Endothelial cell of umbilical vein (primary cell): ENCODE measurements around the gene WDR37. TPM values are rescaled to one million over a fixed set of nuclear protein-coding genes. Genes with fewer than 3 reads are reported as not detected.

Experiments used
- BruUV-seq: library from RNA; stranded (reverse); fragments of 400-500 nt; replicated peaks from 2 replicates; lab custom pipeline; 2021; lab: Mats Ljungman, UMichigan
- CTCF ChIA-PET: fragments of 300-600, 350-600 bp; sonication (Branson Sonifier 250); formaldehyde crosslinking; loops from one replicate; lab custom pipeline; 2021; ENCODE audit warnings: antibody characterized with exemption, inconsistent platforms; lab: Charles Lee
- POLR2A ChIA-PET: fragments of 300-600, 350-600 bp; sonication (Branson Sonifier 250); formaldehyde crosslinking; loops from one replicate; lab custom pipeline; 2021; ENCODE audit warnings: antibody characterized with exemption, inconsistent platforms; lab: Charles Lee
- DNase-seq: peaks from one replicate; pipeline ENCODE4 v3.0.0-alpha.2; 2011; ENCODE audit warnings: low read depth, low spot score
- FAIRE-seq: peaks from 2 replicates; lab custom pipeline; 2011; peaks lifted over from hg19 to GRCh38; lab: Jason Lieb, UNC
- H2AFZ ChIP-seq: 2 replicates; pipeline ENCODE4 v1.6.0; 2012; ENCODE audit warnings: low read depth, low read length, control low read depth, inconsistent platforms
- H3K27ac ChIP-seq: 2 replicates; pipeline ENCODE4 v1.5.1; 2011; ENCODE audit warnings: low read depth, mild to moderate bottlenecking, control low read depth, low read length, moderate library complexity; ENCODE audit not compliant: insufficient read depth
- H3K27me3 ChIP-seq, 2 experiments: 2 replicates each; pipeline versions ENCODE4 v1.6.0 to v1.6.1; 2011; ENCODE audit warnings: low read length in 2 of 2, mixed read lengths in 1 of 2; ENCODE audit not compliant: control insufficient read depth in 2 of 2, insufficient read depth in 2 of 2
- H3K36me3 ChIP-seq, 2 experiments: 2 replicates in 1 of 2; 3 replicates in 1 of 2; pipeline ENCODE4 v1.5.1; 2011; ENCODE audit warnings: low read length in 2 of 2, mild to moderate bottlenecking in 1 of 2, moderate library complexity in 1 of 2; ENCODE audit not compliant: control insufficient read depth in 2 of 2, insufficient read depth in 2 of 2; ENCODE audit errors: extremely low read depth in 1 of 2
- H3K4me1 ChIP-seq: 3 replicates; pipeline ENCODE4 v1.5.1; 2011; ENCODE audit warnings: mild to moderate bottlenecking, low read length; ENCODE audit not compliant: control insufficient read depth, insufficient read depth; ENCODE audit errors: extremely low read depth
- H3K4me2 ChIP-seq: 2 replicates; pipeline ENCODE4 v1.6.1; 2011; ENCODE audit warnings: low read length, control low read depth, mixed read lengths; ENCODE audit not compliant: insufficient read depth
- H3K4me3 ChIP-seq, 3 experiments: fragments of 200-600 bp in 1 of 3; sonication (generic), shearing (Covaris generic) in 1 of 3; replicated peaks in 1 of 3; 2 replicates each; pipeline ENCODE4 v1.5.1; 2011 to 2016; ENCODE audit warnings: control low read depth in 3 of 3, low read length in 3 of 3, mild to moderate bottlenecking in 2 of 3, inconsistent platforms in 1 of 3, low read depth in 1 of 3, moderate library complexity in 1 of 3; ENCODE audit not compliant: insufficient read depth in 1 of 3
- H3K79me2 ChIP-seq: 2 replicates; pipeline ENCODE4 v1.6.0; 2012; ENCODE audit warnings: low read length, inconsistent platforms; ENCODE audit not compliant: control insufficient read depth, insufficient read depth
- H3K9ac ChIP-seq: replicated peaks from 2 replicates; pipeline ENCODE3; 2011; ENCODE audit warnings: low read length, control low read depth; ENCODE audit not compliant: insufficient read depth; ENCODE audit errors: extremely low read depth
- H3K9me1 ChIP-seq: replicated peaks from 3 replicates; pipeline ENCODE4 v1.6.0; 2011; ENCODE audit warnings: mild to moderate bottlenecking, low read length; ENCODE audit not compliant: control insufficient read depth, insufficient read depth; ENCODE audit errors: extremely low read depth
- H3K9me3 ChIP-seq: replicated peaks from 2 replicates; pipeline ENCODE4 v1.5.1; 2012; ENCODE audit warnings: low read length, inconsistent platforms; ENCODE audit not compliant: control insufficient read depth, insufficient read depth
- H4K20me1 ChIP-seq: replicated peaks from 2 replicates; pipeline ENCODE3; 2011; ENCODE audit warnings: mild to moderate bottlenecking, low read length; ENCODE audit not compliant: control insufficient read depth, insufficient read depth; ENCODE audit errors: extremely low read depth
- FOS ChIP-seq: IDR thresholded peaks from 2 replicates; pipeline ENCODE4 v1.6.1; 2011; ENCODE audit warnings: mild to moderate bottlenecking, low read length, moderate library complexity, borderline replicate concordance; ENCODE audit not compliant: insufficient read depth
- GATA2 ChIP-seq: IDR thresholded peaks from 2 replicates; pipeline ENCODE4 v1.7.0; 2011; ENCODE audit warnings: low read depth, mild to moderate bottlenecking, moderate library complexity, mixed read lengths, low read length; ENCODE audit not compliant: insufficient read length, insufficient read depth
- MYC ChIP-seq: IDR thresholded peaks from one replicate; pipeline ENCODE4 v1.6.1; 2011; ENCODE audit warnings: mild to moderate bottlenecking, low read depth, low read length
- dilution Hi-C: fragments of 300-500 bp; cut with MboI; formaldehyde crosslinking; loops from one replicate; pipeline ENCODE4 v1.15.0; 2019; ENCODE audit warnings: low sequenced_read_pairs; ENCODE audit not compliant: extremely low pct_ligation_motif_present
- intact Hi-C: fragments of 100-400 bp; cut with micrococcal nuclease; formaldehyde crosslinking; loops from one replicate; pipeline ENCODE4 v1.10.0; 2022
- polyA plus RNA-seq, 4 experiments: library from polyadenylated mRNA; depleted of rRNA in 3 of 4; stranded (reverse) in 3 of 4; unstranded in 1 of 4; fragments of >200 nt; gene quantifications; 2 replicates each; pipeline versions ENCODE4 v1.2.1 to v1.2.3, GENCODE V29; 2011 to 2012; ENCODE audit warnings: missing spikeins in 1 of 4
- total RNA-seq: library from RNA; stranded (reverse); gene quantifications from 2 replicates; pipeline ENCODE4 v1.2.3, GENCODE V29; 2021
- TF ChIP-seq, protein P1 (sequence below), 2 donors: IDR thresholded peaks; 1 replicate in 1 of 2; 2 replicates in 1 of 2; pipeline ENCODE4 v1.5.1; 2011; ENCODE audit warnings: low read length in 2 of 2, mild to moderate bottlenecking in 2 of 2, moderate library complexity in 2 of 2, control low read depth in 1 of 2, inconsistent platforms in 1 of 2, low read depth in 1 of 2; ENCODE audit not compliant: insufficient read depth in 1 of 2; ENCODE audit errors: extremely low read depth in 1 of 2
- TF ChIP-seq, protein P2 (sequence below): IDR thresholded peaks from 2 replicates; pipeline ENCODE4 v1.6.1; 2011; ENCODE audit not compliant: insufficient read depth, insufficient read length

The WDR37 gene
- total and polyA plus RNA-seq, 2 donors (not counting 3 experiments of a cell fraction or from before 2014, with no cell fraction given), result 21.7 to 25.5 TPM

DNA sequence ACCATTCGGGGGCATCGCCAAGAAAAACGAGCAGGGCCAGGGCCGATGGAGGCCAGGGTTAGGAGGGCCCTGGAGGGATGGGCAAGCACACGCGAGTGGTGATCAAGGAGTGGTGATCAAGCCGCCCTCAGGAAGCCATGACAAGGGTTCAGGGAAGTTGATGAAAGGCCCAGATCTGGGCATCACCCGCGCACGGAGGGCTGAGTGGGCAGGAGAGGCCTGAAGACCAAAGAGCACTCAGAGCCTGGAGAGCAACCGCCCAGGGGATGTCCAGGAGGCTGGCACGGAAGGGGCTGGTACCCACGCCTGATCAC lies 114.6 kb downstream of the WDR37 start:
- ChIA-PET POLR2A (no interaction called here), CTCF (no interaction called here)
- intact Hi-C loops, result no loop called here
- no peak overlapping the region for H2AFZ ChIP-seq
- H3K9me3 ChIP-seq, result no peaks in the 10 kb centered on the region
- no peak overlapping the region for H3K4me3 ChIP-seq
- H3K36me3 ChIP-seq, result no peaks in the 10 kb centered on the region
- no peaks in the 10 kb centered on the region for H3K4me1 ChIP-seq
- DNase-seq, result no peak
- no peak overlapping the region for H3K9ac ChIP-seq
- H3K79me2 ChIP-seq, result no peaks in the 10 kb centered on the region
- H3K27me3 ChIP-seq, result no peaks in the 10 kb centered on the region
- H3K4me2 ChIP-seq, result no peak overlapping the region
- H3K27ac ChIP-seq, result no peak overlapping the region
- H3K9me1 ChIP-seq, result no peaks in the 10 kb centered on the region
- H4K20me1 ChIP-seq, result no peaks in the 10 kb centered on the region
- dilution Hi-C loops, result no loop called here
- BruUV-seq, result no TSS peak
- TF ChIP-seq MYC, result no peak
- TF ChIP-seq GATA2, result no peak
- TF ChIP-seq FOS, result no peak
- no peak for FAIRE-seq

DNA sequence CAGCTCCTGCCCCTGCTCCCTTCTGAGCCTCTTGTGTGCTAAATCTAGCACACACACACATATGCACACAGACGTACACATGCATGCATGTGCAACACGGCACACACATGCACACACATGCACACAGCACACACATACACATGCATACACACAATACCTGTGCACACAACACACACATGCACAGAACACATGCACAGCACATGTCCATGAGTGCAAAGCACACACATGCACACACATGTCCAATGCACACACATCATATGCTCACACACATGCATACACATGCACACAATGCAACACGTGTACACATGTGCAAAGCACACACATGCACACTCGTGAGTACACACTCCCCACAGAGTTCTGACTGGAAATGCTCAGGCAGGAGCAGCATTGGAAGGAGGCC lies 115.0 kb downstream of the WDR37 start:
- no TSS peak for BruUV-seq
- ChIA-PET CTCF (no interaction called here), POLR2A (no interaction called here)
- Histone ChIP-seq H4K20me1 (no peaks in the 10 kb centered on the region), H3K9ac (no peak overlapping the region), H3K79me2 (no peaks in the 10 kb centered on the region), H2AFZ (no peak overlapping the region), H3K9me1 (no peaks in the 10 kb centered on the region), H3K36me3 (no peaks in the 10 kb centered on the region), H3K27me3 (no peaks in the 10 kb centered on the region), H3K4me3 (no peak overlapping the region), H3K4me1 (no peaks in the 10 kb centered on the region), H3K9me3 (no peaks in the 10 kb centered on the region), H3K4me2 (no peak overlapping the region), H3K27ac (no peak overlapping the region)
- TF ChIP-seq FOS (no peak), MYC (no peak)
- TF ChIP-seq, protein P1, sequence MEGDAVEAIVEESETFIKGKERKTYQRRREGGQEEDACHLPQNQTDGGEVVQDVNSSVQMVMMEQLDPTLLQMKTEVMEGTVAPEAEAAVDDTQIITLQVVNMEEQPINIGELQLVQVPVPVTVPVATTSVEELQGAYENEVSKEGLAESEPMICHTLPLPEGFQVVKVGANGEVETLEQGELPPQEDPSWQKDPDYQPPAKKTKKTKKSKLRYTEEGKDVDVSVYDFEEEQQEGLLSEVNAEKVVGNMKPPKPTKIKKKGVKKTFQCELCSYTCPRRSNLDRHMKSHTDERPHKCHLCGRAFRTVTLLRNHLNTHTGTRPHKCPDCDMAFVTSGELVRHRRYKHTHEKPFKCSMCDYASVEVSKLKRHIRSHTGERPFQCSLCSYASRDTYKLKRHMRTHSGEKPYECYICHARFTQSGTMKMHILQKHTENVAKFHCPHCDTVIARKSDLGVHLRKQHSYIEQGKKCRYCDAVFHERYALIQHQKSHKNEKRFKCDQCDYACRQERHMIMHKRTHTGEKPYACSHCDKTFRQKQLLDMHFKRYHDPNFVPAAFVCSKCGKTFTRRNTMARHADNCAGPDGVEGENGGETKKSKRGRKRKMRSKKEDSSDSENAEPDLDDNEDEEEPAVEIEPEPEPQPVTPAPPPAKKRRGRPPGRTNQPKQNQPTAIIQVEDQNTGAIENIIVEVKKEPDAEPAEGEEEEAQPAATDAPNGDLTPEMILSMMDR (IDR thresholded peaks at IDR 0.05; ENCODE audit: extremely low read depth in 1 of 2, insufficient read depth in 1 of 2, low read depth in 1 of 2, low read length in 2 of 2), result no peak
- TF ChIP-seq, protein P2, sequence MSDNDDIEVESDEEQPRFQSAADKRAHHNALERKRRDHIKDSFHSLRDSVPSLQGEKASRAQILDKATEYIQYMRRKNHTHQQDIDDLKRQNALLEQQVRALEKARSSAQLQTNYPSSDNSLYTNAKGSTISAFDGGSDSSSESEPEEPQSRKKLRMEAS, result peak; percentile 61
- FAIRE-seq, result no peak
- intact Hi-C loops (no loop called here), dilution Hi-C loops (no loop called here)
- no peak for DNase-seq
